ENCODE results near the gene IL1R1.

IL1R1 gene

DNA sequence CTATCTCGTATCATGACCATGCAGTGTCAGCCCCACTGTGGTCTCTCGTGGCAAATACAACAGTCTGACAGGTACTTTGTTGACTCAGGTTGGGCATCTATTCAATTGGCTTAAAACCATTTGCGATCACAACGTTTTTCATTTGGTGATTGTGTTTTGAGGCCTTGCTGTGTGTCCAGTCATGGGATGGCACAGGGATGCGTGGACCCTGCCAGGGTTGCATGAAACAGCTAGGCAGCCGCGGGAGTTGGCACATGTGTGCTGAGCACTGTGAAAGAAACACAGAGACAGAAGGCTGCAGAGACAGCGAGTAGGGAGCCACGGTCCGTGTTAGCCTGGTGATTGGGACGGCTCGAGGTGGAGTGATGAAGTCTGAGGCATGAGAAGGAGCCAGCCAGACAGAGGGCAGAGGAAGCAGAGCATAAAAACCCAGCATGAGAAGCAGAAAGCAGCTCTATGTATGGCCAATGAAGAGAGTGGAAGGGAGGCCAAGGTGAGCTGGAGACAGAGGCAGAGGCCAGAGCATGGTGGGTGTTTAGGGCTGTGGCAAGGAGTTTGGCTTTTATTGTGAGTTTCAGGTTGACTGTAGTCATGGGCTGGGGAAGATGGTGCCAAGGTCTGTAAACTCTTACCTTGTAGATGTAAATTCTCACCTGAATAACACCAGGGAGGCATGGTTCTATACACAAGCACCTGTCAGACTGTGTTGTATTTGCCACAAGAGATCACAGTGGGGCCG lies 31.8 kb upstream of the IL1R1 start:
- Histone ChIP-seq H3K9ac (no peak overlapping the region), H3K4me2 (no peak overlapping the region)
- TF ChIP-seq Cebpa-rat (IDR thresholded peaks at IDR 0.05): no peak

GRCh38 chr2:102111823-102112222 lies 30.7 kb upstream of the IL1R1 start:
- H4K20me1 ChIP-seq: no peaks in the 10 kb centered on the region
- H3K4me3 ChIP-seq: no peak overlapping the region
- H3K36me3 ChIP-seq: no peaks in the 10 kb centered on the region
- H3K27me3 ChIP-seq: no peaks in the 10 kb centered on the region
- no peak overlapping the region for H3K27ac ChIP-seq
- H3K9ac ChIP-seq: no peak overlapping the region
- no peak overlapping the region for H3K4me2 ChIP-seq
- TF ChIP-seq Cebpa-rat (IDR thresholded peaks at IDR 0.05): no peak
- H3K4me1 ChIP-seq: no peaks in the 10 kb centered on the region
- H3K9me3 ChIP-seq: no peaks in the 10 kb centered on the region

More for the DNA sequence above, 31.8 kb upstream of the IL1R1 start:
- H3K9me3 ChIP-seq: no peaks in the 10 kb centered on the region
- H4K20me1 ChIP-seq: no peaks in the 10 kb centered on the region
- no peak overlapping the region for H3K4me3 ChIP-seq
- H3K27ac ChIP-seq: no peak overlapping the region
- H3K27me3 ChIP-seq: no peaks in the 10 kb centered on the region
- H3K36me3 ChIP-seq: no peaks in the 10 kb centered on the region
- no peaks in the 10 kb centered on the region for H3K4me1 ChIP-seq

GRCh38 chr2:102112271-102112670 lies 30.3 kb upstream of the IL1R1 start:
- H3K36me3 ChIP-seq: no peaks in the 10 kb centered on the region
- no peak overlapping the region for H3K4me2 ChIP-seq
- no peak overlapping the region for H3K27ac ChIP-seq
- no peaks in the 10 kb centered on the region for H3K27me3 ChIP-seq
- H3K4me1 ChIP-seq: no peaks in the 10 kb centered on the region
- no peak overlapping the region for H3K4me3 ChIP-seq
- no peaks in the 10 kb centered on the region for H4K20me1 ChIP-seq
- no peak for TF ChIP-seq Cebpa-rat (IDR thresholded peaks at IDR 0.05)
- H3K9me3 ChIP-seq: no peaks in the 10 kb centered on the region
- H3K9ac ChIP-seq: no peak overlapping the region

DNA sequence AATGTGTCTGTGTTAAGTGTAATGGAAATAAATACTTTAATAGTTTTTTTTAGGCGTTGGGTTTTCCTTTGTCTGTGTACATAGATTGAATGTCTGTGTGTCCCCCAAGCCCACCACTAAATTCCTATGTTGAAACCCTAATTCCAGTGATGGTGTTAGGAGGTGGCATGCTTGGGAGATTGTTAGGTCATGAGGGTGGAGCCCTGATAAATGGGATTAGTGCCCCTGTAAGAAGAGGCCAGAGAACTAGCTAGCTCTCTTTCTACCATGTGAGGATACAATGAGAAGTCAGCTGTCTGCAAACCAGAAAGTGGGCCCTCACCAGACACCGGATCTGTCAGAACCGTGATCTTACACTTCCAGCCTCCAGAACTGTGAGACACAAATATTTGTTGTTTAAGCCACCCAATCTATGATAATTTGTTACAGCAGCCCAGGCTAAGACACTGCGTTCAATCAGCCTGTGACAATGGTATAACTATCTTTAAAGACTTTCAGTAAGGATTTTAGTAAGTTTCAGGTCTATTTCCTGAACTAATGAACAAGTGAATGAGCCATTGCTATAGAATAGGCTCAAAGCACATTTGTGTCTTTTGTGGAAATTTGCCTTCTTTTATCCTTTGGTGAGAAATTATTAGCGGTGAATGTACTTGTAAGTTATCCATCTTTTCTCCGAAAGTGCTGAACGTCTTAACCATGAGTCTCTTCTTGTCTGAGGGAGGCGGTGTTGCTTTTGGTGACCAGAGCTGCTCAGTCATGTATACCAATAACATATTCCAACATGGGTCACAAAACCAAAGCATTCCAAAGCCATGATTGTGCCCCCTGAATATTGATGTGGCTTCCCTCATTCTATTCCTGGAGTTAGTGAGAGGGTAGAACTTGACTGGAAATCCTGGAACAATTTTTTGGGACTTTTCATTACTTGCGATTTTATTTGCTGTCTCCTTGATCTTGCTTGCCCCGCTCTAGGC lies 29.6 kb upstream of the IL1R1 start:
- Histone ChIP-seq H3K4me2 (no peak overlapping the region), H3K4me1 (no peaks in the 10 kb centered on the region), H3K9me3 (no peaks in the 10 kb centered on the region), H3K4me3 (no peak overlapping the region), H3K27ac (no peak overlapping the region), H4K20me1 (no peaks in the 10 kb centered on the region), H3K36me3 (no peaks in the 10 kb centered on the region), H3K27me3 (no peaks in the 10 kb centered on the region), H3K9ac (no peak overlapping the region)
- no peak for TF ChIP-seq Cebpa-rat (IDR thresholded peaks at IDR 0.05)

GRCh38 chr2:102114290-102114721 lies 28.2 kb upstream of the IL1R1 start:
- no peaks in the 10 kb centered on the region for H3K27me3 ChIP-seq
- TF ChIP-seq Cebpa-rat (IDR thresholded peaks at IDR 0.05): no peak

DNA sequence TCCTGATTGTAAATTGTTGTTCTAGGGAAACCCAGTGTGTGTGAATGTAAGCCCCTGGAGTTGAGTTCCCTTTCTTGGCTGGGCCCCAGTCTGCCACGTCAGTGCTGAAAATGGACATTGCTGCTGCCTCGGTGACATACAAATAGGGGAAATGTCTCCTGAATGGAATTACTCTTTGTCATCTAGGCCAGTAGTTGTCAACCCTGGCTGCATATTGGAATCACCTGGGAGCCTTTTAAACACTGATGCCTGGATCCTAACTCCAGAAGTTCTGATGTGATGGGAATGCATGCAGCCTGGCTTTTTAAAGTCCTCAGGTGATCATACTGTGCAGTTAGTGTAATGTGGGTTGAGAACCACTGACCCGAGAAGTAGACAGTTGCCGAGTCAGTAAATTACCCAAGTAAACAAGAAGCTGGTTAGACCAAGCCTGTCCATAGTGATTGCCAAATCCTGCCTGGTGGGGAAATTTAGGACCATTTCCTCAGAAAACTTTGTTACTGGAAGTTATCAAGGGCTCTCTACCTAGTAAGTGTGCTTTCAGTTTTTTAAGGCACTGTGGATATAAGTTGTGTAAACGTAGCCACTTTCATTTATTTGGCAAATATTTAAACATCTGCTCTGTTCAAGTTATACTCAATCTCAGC lies 27.6 kb upstream of the IL1R1 start:
- H3K9ac ChIP-seq: no peak overlapping the region
- no peaks in the 10 kb centered on the region for H4K20me1 ChIP-seq
- H3K27me3 ChIP-seq: no peaks in the 10 kb centered on the region
- H3K4me2 ChIP-seq: no peak overlapping the region
- no peaks in the 10 kb centered on the region for H3K36me3 ChIP-seq
- no peak for TF ChIP-seq Cebpa-rat (IDR thresholded peaks at IDR 0.05)
- H3K4me1 ChIP-seq: no peaks in the 10 kb centered on the region
- H3K4me3 ChIP-seq: no peak overlapping the region
- no peaks in the 10 kb centered on the region for H3K9me3 ChIP-seq
- H3K27ac ChIP-seq: no peak overlapping the region

More at GRCh38 chr2:102114290-102114721, 28.2 kb upstream of the IL1R1 start:
- no peaks in the 10 kb centered on the region for H3K4me1 ChIP-seq
- no peaks in the 10 kb centered on the region for H3K9me3 ChIP-seq
- no peaks in the 10 kb centered on the region for H4K20me1 ChIP-seq
- no peak overlapping the region for H3K4me2 ChIP-seq
- no peak overlapping the region for H3K9ac ChIP-seq
- no peak overlapping the region for H3K27ac ChIP-seq
- no peaks in the 10 kb centered on the region for H3K36me3 ChIP-seq
- H3K4me3 ChIP-seq: no peak overlapping the region

- H3K9ac ChIP-seq: no peak overlapping the region
- no peaks in the 10 kb centered on the region for H3K36me3 ChIP-seq
- H3K4me2 ChIP-seq: no peak overlapping the region
- H4K20me1 ChIP-seq: no peaks in the 10 kb centered on the region
- no peaks in the 10 kb centered on the region for H3K9me3 ChIP-seq
- no peaks in the 10 kb centered on the region for H3K4me1 ChIP-seq
- TF ChIP-seq Cebpa-rat (IDR thresholded peaks at IDR 0.05): no peak
- H3K27me3 ChIP-seq: no peaks in the 10 kb centered on the region
- no peak overlapping the region for H3K27ac ChIP-seq
- no peak overlapping the region for H3K4me3 ChIP-seq
Observed at GRCh38 chr2:102116630-102117471, 25.7 kb upstream of the IL1R1 start.

DNA sequence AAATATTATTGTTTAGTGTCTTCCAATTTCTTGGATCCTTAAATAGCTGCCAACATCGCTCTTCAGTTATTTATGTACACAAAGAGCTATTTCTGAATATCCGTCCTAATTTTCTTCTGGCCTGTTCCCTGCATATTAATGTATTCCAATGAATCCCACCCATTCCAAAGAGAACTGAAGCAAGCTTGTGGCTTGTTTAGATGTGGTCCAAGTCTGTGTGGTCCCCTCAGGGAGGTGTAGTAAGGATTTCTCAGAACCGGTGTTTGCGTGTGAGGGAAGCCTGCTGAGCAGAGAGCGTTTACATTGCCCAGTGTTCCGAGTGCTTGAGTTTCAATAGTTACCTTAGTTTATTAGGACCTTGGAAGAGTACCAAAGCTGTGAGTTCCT lies 25.1 kb upstream of the IL1R1 start:
- no peak overlapping the region for H3K4me2 ChIP-seq
- H3K9ac ChIP-seq: no peak overlapping the region
- no peak overlapping the region for H3K4me3 ChIP-seq
- no peaks in the 10 kb centered on the region for H3K4me1 ChIP-seq
- H4K20me1 ChIP-seq: no peaks in the 10 kb centered on the region
- H3K9me3 ChIP-seq: no peaks in the 10 kb centered on the region
- TF ChIP-seq Cebpa-rat (IDR thresholded peaks at IDR 0.05): no peak
- no peaks in the 10 kb centered on the region for H3K27me3 ChIP-seq
- H3K36me3 ChIP-seq: no peaks in the 10 kb centered on the region
- H3K27ac ChIP-seq: no peak overlapping the region

- Histone ChIP-seq H3K4me1 (no peaks in the 10 kb centered on the region), H3K27me3 (no peaks in the 10 kb centered on the region), H3K4me3 (no peak overlapping the region), H3K36me3 (no peaks in the 10 kb centered on the region), H3K4me2 (no peak overlapping the region), H3K27ac (no peak overlapping the region), H3K9me3 (no peaks in the 10 kb centered on the region), H3K9ac (no peak overlapping the region), H4K20me1 (no peaks in the 10 kb centered on the region)
- TF ChIP-seq Cebpa-rat (IDR thresholded peaks at IDR 0.05): no peak
Observed at GRCh38 chr2:102119255-102119654, 23.3 kb upstream of the IL1R1 start.

All from BLaER1 (cell line).